ENCODE data around the gene ADGRG3.

DNA sequence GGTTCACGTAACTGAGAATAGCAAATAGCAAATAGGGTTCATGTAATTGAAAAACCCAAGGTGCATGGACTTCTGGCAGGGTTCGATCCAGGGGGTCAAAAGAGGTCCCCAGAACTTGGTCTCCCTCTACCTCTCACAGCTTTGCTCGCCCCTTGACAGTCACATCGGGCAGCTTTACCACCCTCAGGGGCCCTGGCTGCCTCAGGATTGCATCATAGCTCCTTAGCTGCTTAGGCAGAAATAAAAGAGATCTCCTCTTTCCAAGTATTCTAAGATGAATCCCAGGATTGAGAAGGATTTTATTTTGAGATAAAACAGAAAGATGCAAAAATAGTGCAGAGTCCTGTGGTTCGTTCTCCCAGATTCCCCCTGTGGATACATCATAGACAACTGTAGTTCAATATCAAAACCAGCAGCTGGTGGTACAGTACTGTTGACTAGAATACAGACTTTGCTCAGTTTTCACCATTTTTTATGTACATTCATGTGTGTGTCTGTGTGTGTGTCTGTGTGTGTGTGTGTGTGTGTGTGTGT lies 12.8 kb downstream of the ADGRG3 start:
- no peak for TF ChIP-seq ZBTB21 (tag by site-specific recombination; IDR thresholded peaks at IDR 0.05)
- TF ChIP-seq, protein P1, sequence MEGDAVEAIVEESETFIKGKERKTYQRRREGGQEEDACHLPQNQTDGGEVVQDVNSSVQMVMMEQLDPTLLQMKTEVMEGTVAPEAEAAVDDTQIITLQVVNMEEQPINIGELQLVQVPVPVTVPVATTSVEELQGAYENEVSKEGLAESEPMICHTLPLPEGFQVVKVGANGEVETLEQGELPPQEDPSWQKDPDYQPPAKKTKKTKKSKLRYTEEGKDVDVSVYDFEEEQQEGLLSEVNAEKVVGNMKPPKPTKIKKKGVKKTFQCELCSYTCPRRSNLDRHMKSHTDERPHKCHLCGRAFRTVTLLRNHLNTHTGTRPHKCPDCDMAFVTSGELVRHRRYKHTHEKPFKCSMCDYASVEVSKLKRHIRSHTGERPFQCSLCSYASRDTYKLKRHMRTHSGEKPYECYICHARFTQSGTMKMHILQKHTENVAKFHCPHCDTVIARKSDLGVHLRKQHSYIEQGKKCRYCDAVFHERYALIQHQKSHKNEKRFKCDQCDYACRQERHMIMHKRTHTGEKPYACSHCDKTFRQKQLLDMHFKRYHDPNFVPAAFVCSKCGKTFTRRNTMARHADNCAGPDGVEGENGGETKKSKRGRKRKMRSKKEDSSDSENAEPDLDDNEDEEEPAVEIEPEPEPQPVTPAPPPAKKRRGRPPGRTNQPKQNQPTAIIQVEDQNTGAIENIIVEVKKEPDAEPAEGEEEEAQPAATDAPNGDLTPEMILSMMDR (tag by site-specific recombination; IDR thresholded peaks at IDR 0.05) = no peak
- TF ChIP-seq ZIC2 (tag by site-specific recombination; IDR thresholded peaks at IDR 0.05) = no peak
- no peak for TF ChIP-seq ZNF473 (tag by site-specific recombination; IDR thresholded peaks at IDR 0.05)
- no peak for TF ChIP-seq REST (tag by site-specific recombination; IDR thresholded peaks at IDR 0.05)
- no peak for TF ChIP-seq ZSCAN16 (tag by site-specific recombination; IDR thresholded peaks at IDR 0.05)
- TF ChIP-seq TCF7L2 (IDR thresholded peaks at IDR 0.05; ENCODE audit: borderline replicate concordance, low read depth, low read length) = no peak
- no peak for TF ChIP-seq MYNN (tag by site-specific recombination; IDR thresholded peaks at IDR 0.05; ENCODE audit: borderline replicate concordance)
- TF ChIP-seq, protein P2, sequence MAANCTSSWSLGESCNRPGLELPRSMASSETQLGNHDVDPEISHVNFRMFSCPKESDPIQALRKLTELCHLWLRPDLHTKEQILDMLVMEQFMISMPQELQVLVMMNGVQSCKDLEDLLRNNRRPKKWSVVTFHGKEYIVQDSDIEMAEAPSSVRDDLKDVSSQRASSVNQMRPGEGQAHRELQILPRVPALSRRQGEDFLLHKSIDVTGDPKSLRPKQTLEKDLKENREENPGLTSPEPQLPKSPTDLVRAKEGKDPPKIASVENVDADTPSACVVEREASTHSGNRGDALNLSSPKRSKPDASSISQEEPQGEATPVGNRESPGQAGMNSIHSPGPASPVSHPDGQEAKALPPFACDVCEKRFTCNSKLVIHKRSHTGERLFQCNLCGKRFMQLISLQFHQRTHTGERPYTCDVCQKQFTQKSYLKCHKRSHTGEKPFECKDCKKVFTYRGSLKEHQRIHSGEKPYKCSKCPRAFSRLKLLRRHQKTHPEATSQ (tag by site-specific recombination; IDR thresholded peaks at IDR 0.05) = no peak
- TF ChIP-seq ZNF426 (tag by site-specific recombination; IDR thresholded peaks at IDR 0.05) = no peak
- TF ChIP-seq ZBTB8A (tag by site-specific recombination; IDR thresholded peaks at IDR 0.05) = no peak
- no peak for TF ChIP-seq ZBTB20 (tag by site-specific recombination; IDR thresholded peaks at IDR 0.05)
- no peak for TF ChIP-seq ZNF501 (tag by site-specific recombination; IDR thresholded peaks at IDR 0.05)
- TF ChIP-seq, protein P3, sequence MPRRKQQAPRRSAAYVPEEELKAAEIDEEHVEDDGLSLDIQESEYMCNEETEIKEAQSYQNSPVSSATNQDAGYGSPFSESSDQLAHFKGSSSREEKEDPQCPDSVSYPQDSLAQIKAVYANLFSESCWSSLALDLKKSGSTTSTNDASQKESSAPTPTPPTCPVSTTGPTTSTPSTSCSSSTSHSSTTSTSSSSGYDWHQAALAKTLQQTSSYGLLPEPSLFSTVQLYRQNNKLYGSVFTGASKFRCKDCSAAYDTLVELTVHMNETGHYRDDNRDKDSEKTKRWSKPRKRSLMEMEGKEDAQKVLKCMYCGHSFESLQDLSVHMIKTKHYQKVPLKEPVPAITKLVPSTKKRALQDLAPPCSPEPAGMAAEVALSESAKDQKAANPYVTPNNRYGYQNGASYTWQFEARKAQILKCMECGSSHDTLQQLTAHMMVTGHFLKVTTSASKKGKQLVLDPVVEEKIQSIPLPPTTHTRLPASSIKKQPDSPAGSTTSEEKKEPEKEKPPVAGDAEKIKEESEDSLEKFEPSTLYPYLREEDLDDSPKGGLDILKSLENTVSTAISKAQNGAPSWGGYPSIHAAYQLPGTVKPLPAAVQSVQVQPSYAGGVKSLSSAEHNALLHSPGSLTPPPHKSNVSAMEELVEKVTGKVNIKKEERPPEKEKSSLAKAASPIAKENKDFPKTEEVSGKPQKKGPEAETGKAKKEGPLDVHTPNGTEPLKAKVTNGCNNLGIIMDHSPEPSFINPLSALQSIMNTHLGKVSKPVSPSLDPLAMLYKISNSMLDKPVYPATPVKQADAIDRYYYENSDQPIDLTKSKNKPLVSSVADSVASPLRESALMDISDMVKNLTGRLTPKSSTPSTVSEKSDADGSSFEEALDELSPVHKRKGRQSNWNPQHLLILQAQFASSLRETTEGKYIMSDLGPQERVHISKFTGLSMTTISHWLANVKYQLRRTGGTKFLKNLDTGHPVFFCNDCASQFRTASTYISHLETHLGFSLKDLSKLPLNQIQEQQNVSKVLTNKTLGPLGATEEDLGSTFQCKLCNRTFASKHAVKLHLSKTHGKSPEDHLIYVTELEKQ (tag by site-specific recombination; IDR thresholded peaks at IDR 0.05; ENCODE audit: borderline replicate concordance) = no peak
